Rectal smooth muscle tissue (tissue), 1 donor: Measurements from ENCODE around the gene SMIM14.
"Not testable (repeated sequence)": the region's sequence is repeated elsewhere in the genome, so short reads cannot be mapped to it uniquely, and the experiment has no call there.

Experiments
- H3K27ac ChIP-seq: one replicate; pipeline ENCODE4 v1.7.0; 2013; ENCODE audit warnings: low read depth, low read length, inconsistent platforms
- H3K27me3 ChIP-seq: one replicate; pipeline ENCODE4 v1.7.0; 2013; ENCODE audit warnings: low read length; ENCODE audit not compliant: control insufficient read depth, insufficient read depth
- H3K36me3 ChIP-seq: one replicate; pipeline ENCODE4 v1.7.0; 2013; ENCODE audit warnings: low read length; ENCODE audit not compliant: control insufficient read depth, insufficient read depth
- H3K4me1 ChIP-seq: one replicate; pipeline ENCODE4 v1.7.0; 2013; ENCODE audit warnings: low read length; ENCODE audit not compliant: control insufficient read depth, insufficient read depth
- H3K4me3 ChIP-seq: one replicate; pipeline ENCODE4 v1.7.0; 2013; ENCODE audit warnings: low read length
- H3K9ac ChIP-seq: one replicate; pipeline ENCODE4 v1.7.0; 2013; ENCODE audit warnings: low read length

Gene SMIM14

DNA sequence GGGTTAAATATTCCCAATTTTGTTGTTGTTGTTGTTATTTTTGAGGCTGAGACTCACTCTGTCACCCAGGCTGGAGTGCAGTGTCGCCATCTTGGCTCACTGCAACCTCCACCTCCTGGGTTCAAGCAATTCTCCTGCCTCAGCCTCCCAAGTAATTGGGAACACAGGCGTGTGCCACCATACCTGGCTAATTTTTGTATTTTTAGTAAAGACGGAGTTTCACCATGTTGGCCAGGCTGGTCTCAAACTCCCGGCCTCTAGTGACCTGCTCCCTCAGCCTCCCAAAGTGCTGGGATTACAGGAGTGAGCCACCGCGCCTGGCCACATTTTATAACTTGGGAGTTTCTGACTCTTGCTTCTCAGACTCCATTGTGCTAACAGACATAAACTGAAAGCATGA, 22.6 kb downstream of the SMIM14 start:
- not testable (repeated sequence) for H3K9ac ChIP-seq, H3K36me3 ChIP-seq, H3K4me1 ChIP-seq, H3K4me3 ChIP-seq, H3K27ac ChIP-seq, H3K27me3 ChIP-seq

GRCh38 chr4:39614487-39615162, 24.0 kb downstream of the SMIM14 start:
- no peaks in the 10 kb centered on the region for H3K27me3 ChIP-seq
- peaks cover 7% of the 10 kb centered on the region for H3K4me1 ChIP-seq
- H3K27ac ChIP-seq: no peak overlapping the region
- no peak overlapping the region for H3K9ac ChIP-seq
- H3K36me3 ChIP-seq: no peaks in the 10 kb centered on the region
- no peak overlapping the region for H3K4me3 ChIP-seq

DNA sequence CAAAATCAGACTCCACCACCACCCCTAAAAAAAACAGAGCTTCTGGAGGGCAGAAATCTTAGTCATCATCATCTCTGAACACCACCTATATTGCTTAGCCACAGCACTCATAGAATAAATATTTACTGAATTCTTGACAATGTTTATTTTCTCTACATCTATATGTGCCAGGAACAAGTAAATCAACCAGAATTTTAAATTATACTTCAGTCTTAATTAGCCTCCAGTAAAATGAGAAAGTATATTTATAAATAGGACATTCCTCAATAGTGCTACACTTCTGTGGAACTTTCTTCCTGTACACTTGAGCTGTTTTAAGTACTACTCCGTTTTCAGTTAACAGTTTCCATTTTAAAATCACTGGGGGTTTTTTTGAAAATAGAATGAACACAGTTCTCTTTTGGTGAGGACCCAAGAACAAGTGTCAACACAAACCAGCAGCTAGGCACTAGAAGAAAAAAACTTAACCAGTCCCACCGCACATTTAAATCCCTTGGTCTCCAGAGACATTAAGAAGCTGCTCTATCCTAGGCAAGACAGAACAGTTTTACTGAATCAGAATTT, 25.5 kb downstream of the SMIM14 start:
- Histone ChIP-seq H3K27me3 (no peaks in the 10 kb centered on the region), H3K4me1 (peaks cover 7% of the 10 kb centered on the region), H3K27ac (peak overlapping the region; percentile 27), H3K36me3 (no peaks in the 10 kb centered on the region), H3K9ac (no peak overlapping the region), H3K4me3 (no peak overlapping the region)

- no peaks in the 10 kb centered on the region for H3K36me3 ChIP-seq
- H3K4me1 ChIP-seq: peaks cover 7% of the 10 kb centered on the region
- H3K4me3 ChIP-seq: no peak overlapping the region
- no peak overlapping the region for H3K9ac ChIP-seq
- H3K27ac ChIP-seq: no peak overlapping the region
- H3K27me3 ChIP-seq: no peaks in the 10 kb centered on the region
These were observed 29.2 kb downstream of the SMIM14 start for GRCh38 chr4:39609454-39609931.

DNA sequence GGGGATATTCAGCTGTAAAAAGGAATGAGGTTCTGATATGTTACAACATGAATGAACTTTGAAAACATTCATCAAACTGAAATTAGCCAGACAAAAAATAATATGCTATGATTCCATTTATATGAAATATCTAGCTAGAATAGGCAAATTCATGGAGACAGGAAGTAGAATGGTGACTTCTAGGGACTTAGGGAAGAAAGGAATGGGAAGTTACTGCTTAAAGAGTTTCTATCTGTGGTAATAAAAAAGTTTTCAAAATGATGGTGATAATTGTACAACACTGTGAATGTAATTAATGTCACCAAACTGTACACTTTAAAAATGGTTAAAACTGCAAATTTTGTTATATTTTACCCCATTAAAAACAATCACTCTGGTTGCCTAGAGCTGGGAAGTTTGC, 30.2 kb downstream of the SMIM14 start:
- H3K4me3 ChIP-seq: no peak overlapping the region
- H3K27ac ChIP-seq: no peak overlapping the region
- no peak overlapping the region for H3K9ac ChIP-seq
- H3K4me1 ChIP-seq: peaks cover 3% of the 10 kb centered on the region
- H3K27me3 ChIP-seq: no peaks in the 10 kb centered on the region
- no peaks in the 10 kb centered on the region for H3K36me3 ChIP-seq

GRCh38 chr4:39606747-39607146, 31.9 kb downstream of the SMIM14 start:
- Histone ChIP-seq H3K9ac (no peak overlapping the region), H3K4me1 (no peaks in the 10 kb centered on the region), H3K27me3 (no peaks in the 10 kb centered on the region), H3K36me3 (no peaks in the 10 kb centered on the region), H3K4me3 (no peak overlapping the region), H3K27ac (no peak overlapping the region)

- Histone ChIP-seq H3K27ac (no peak overlapping the region), H3K9ac (no peak overlapping the region)
These were observed 40.8 kb downstream of the SMIM14 start for GRCh38 chr4:39597695-39598381.

GRCh38 chr4:39596971-39597370, 41.7 kb downstream of the SMIM14 start:
- H3K4me3 ChIP-seq: no peak overlapping the region
- no peak overlapping the region for H3K27ac ChIP-seq
- H3K4me1 ChIP-seq: no peaks in the 10 kb centered on the region
- H3K27me3 ChIP-seq: no peaks in the 10 kb centered on the region
- H3K36me3 ChIP-seq: peaks cover 6% of the 10 kb centered on the region
- H3K9ac ChIP-seq: no peak overlapping the region

More at GRCh38 chr4:39597695-39598381, 40.8 kb downstream of the SMIM14 start:
- H3K27me3 ChIP-seq: no peaks in the 10 kb centered on the region
- no peaks in the 10 kb centered on the region for H3K4me1 ChIP-seq
- no peak overlapping the region for H3K4me3 ChIP-seq
- peaks cover 6% of the 10 kb centered on the region for H3K36me3 ChIP-seq

- Histone ChIP-seq H3K27me3 (no peaks in the 10 kb centered on the region), H3K27ac (no peak overlapping the region), H3K4me1 (no peaks in the 10 kb centered on the region)
These were observed 47.4 kb downstream of the SMIM14 start for GRCh38 chr4:39591290-39591689.

DNA sequence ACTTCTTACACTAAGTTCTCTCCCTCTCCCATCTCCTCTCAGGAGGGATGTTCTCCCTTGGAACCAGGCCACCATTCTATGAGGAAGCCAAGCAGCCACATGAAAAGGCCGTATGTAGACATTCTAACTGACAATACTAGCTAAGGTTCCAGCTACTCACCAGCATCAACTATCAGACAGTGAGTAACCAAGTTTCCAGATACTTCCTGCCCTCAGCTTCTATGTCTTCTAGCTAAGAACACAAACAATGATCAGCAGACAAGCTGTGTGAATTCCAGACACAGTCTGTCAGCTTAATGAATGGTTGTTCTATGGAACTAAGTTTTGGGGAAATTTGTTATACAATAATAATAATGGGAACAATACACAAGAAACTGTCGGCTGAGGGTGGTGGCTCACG, 50.8 kb downstream of the SMIM14 start:
- peaks cover 3% of the 10 kb centered on the region for H3K36me3 ChIP-seq
- no peaks in the 10 kb centered on the region for H3K27me3 ChIP-seq
- H3K27ac ChIP-seq: no peak overlapping the region
- no peak overlapping the region for H3K9ac ChIP-seq
- no peak overlapping the region for H3K4me3 ChIP-seq
- no peaks in the 10 kb centered on the region for H3K4me1 ChIP-seq

More at GRCh38 chr4:39591290-39591689, 47.4 kb downstream of the SMIM14 start:
- Histone ChIP-seq H3K4me3 (no peak overlapping the region), H3K9ac (no peak overlapping the region), H3K36me3 (peaks cover 3% of the 10 kb centered on the region)

GRCh38 chr4:39574946-39575345, 63.7 kb downstream of the SMIM14 start:
- Histone ChIP-seq H3K4me1 (no peaks in the 10 kb centered on the region), H3K27ac (no peak overlapping the region), H3K36me3 (no peaks in the 10 kb centered on the region), H3K4me3 (no peak overlapping the region), H3K9ac (no peak overlapping the region), H3K27me3 (no peaks in the 10 kb centered on the region)

- no peaks in the 10 kb centered on the region for H3K36me3 ChIP-seq
- H3K9ac ChIP-seq: no peak overlapping the region
- H3K4me3 ChIP-seq: no peak overlapping the region
- H3K27me3 ChIP-seq: no peaks in the 10 kb centered on the region
- no peak overlapping the region for H3K27ac ChIP-seq
- H3K4me1 ChIP-seq: no peaks in the 10 kb centered on the region
These were observed 67.2 kb downstream of the SMIM14 start for GRCh38 chr4:39571504-39571903.
